Fibroblast of lung (primary cell): ENCODE data around the gene HDHD5.

Experiments used
- CTCF ChIP-seq, 2 donors: IDR thresholded peaks in 1 of 2; conservative IDR thresholded peaks in 1 of 2; 1 replicate in 1 of 2; 2 replicates in 1 of 2; pipeline ENCODE4 v1.5.1; 2011 to 2012; ENCODE audit warnings: low read length in 2 of 2, control low read depth in 1 of 2, inconsistent platforms in 1 of 2, low read depth in 1 of 2, mild to moderate bottlenecking in 1 of 2
- EZH2 ChIP-seq: IDR thresholded peaks from 2 replicates; pipeline ENCODE4 v1.5.1; 2012; ENCODE audit warnings: low read length, control low read depth, mild to moderate bottlenecking; ENCODE audit errors: missing control alignments

GRCh38 chr22:17198170-17199002 lies 39.3 kb upstream of the HDHD5 start:
- TF ChIP-seq CTCF (conservative IDR thresholded peaks at IDR 0.05 in 1 of 2, IDR thresholded peaks at IDR 0.05 in 1 of 2; ENCODE audit: low read depth in 1 of 2, low read length in 2 of 2) = no peak
- no peak for TF ChIP-seq EZH2
